ENCODE results near the gene ERCC8.

Gene ERCC8

DNA sequence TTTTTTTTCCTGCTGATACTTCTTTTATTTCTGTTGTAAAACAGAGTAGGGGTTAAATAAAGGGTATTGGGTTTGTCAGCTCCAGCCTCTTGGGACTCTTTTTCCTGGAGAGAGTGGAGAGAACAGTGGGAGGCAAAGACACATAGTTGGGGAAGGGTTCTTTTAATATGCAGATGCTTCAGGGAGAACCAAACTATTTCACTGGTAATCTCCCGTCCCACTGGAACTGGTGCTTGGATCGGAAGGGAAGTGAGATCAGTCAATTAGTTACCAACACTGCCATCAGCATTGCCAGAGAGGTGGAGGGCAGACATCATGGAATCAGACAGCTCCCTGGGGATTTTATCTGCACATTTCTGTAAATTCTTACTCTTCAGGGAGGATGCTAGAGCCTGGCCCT is 53.2 kb downstream of the ERCC8 start:
- in situ Hi-C loops (cut with HindIII; ENCODE audit: low sequenced_read_pairs): no loop called here
- no peak for DNase-seq (ENCODE audit: low read depth)
- no peak overlapping the region for H3K4me3 ChIP-seq (ENCODE audit: low read depth, low read length)
- TF ChIP-seq, protein P1, sequence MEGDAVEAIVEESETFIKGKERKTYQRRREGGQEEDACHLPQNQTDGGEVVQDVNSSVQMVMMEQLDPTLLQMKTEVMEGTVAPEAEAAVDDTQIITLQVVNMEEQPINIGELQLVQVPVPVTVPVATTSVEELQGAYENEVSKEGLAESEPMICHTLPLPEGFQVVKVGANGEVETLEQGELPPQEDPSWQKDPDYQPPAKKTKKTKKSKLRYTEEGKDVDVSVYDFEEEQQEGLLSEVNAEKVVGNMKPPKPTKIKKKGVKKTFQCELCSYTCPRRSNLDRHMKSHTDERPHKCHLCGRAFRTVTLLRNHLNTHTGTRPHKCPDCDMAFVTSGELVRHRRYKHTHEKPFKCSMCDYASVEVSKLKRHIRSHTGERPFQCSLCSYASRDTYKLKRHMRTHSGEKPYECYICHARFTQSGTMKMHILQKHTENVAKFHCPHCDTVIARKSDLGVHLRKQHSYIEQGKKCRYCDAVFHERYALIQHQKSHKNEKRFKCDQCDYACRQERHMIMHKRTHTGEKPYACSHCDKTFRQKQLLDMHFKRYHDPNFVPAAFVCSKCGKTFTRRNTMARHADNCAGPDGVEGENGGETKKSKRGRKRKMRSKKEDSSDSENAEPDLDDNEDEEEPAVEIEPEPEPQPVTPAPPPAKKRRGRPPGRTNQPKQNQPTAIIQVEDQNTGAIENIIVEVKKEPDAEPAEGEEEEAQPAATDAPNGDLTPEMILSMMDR (IDR thresholded peaks at IDR 0.05; ENCODE audit: low read depth, low read length, missing control alignments): no peak

DNA sequence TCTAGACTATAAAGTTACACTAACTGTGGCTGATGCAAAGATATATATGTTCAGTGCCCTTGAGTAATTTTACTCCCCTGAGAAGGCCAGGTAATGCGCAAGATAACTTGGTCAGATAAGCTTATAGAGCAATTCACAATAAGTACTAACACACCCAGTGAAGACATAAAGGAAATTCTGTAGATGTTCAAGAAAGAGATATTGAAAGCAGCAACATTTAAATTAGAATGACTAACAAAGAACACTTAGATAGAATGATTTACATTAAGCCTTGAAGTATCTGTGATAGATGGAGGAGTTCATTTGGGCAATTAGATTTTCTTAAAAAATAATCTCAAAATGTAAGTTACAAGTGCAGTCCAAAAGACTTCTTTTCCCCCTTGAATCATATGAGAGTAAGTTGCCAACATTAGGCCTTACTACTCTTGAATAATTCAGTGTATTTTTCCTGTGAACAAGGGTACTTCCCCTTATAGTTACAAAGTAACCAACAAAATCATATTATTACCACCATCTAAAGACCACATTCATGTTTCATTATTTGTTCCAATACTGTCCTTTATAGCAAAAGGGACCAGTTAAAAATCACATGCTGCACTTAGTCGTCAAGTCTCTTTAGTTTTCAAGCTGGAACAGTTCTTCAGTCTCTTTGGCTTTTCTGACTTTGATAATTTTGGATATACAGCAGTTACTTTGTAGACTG is 56.4 kb downstream of the ERCC8 start:
- in situ Hi-C loops (cut with HindIII; ENCODE audit: low sequenced_read_pairs): no loop called here
- no peak for DNase-seq (ENCODE audit: low read depth)
- H3K4me3 ChIP-seq (ENCODE audit: low read depth, low read length): no peak overlapping the region
- TF ChIP-seq, protein P1 (IDR thresholded peaks at IDR 0.05; ENCODE audit: low read depth, low read length, missing control alignments): no peak

DNA sequence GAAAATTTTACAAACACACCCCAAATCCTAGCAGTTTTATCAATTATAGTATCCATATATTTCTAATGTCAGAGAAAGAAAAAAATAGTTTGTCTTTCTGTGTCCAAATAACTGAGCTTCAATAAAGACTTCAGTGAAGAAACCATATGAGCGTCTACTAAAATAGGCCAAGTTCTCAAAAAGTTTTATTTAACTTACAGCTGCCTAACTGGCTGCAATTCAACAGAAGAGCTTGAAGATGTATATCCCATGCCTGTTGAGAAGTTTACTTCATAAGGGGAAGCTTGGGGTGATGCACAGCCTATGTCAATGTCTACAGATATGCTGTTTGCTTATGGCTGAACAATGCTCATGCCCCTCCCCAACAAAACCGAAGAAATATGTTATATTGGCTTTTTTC is 57.1 kb downstream of the ERCC8 start:
- TF ChIP-seq, protein P1 (IDR thresholded peaks at IDR 0.05; ENCODE audit: low read depth, low read length, missing control alignments): no peak
- no peak overlapping the region for H3K4me3 ChIP-seq (ENCODE audit: low read depth, low read length)
- in situ Hi-C loops (cut with HindIII; ENCODE audit: low sequenced_read_pairs): no loop called here
- DNase-seq (ENCODE audit: low read depth): no peak

DNA sequence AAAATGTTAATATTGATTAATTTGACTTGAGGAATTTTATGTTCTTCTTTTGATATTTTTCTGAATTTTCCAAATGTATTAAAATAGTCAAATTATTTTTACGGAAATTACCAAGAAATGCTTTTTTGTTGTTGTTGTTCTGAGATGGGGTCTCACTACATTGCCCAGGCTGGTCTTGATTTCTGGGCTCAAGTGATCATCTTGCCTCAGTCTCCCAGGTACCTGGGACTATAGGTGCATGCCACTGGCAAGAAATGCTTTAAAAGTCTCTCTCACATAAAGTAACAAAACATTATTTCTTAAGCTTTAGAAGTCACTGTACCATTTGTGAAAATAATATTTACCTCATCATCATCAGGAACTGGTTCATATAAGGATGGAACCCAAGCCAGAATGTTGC is 57.8 kb downstream of the ERCC8 start:
- no peak for DNase-seq (ENCODE audit: low read depth)
- in situ Hi-C loops (cut with HindIII; ENCODE audit: low sequenced_read_pairs): no loop called here
- no peak overlapping the region for H3K4me3 ChIP-seq (ENCODE audit: low read depth, low read length)
- TF ChIP-seq, protein P1 (IDR thresholded peaks at IDR 0.05; ENCODE audit: low read depth, low read length, missing control alignments): no peak

DNA sequence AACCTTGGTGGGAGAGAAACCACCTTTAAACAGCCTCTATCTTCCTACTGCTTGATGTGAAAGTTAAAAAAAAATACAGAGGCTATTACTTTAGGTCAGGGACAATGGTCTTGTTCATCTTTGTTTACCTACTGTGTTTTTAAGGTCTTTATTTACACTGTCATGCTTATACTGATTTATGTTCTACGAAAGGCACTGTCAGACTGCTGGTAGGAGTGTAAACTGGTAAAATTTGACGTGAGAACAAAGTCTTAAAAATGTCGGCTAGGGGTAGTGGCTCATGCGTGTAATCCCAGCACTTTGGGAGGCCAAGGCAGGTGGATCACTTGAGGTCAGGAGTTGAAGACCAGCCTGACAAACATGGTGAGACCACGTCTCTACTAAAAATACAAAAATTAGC is 58.7 kb downstream of the ERCC8 start:
- TF ChIP-seq, protein P1 (IDR thresholded peaks at IDR 0.05; ENCODE audit: low read depth, low read length, missing control alignments): no peak
- in situ Hi-C loops (cut with HindIII; ENCODE audit: low sequenced_read_pairs): no loop called here
- no peak for DNase-seq (ENCODE audit: low read depth)
- no peak overlapping the region for H3K4me3 ChIP-seq (ENCODE audit: low read depth, low read length)

DNA sequence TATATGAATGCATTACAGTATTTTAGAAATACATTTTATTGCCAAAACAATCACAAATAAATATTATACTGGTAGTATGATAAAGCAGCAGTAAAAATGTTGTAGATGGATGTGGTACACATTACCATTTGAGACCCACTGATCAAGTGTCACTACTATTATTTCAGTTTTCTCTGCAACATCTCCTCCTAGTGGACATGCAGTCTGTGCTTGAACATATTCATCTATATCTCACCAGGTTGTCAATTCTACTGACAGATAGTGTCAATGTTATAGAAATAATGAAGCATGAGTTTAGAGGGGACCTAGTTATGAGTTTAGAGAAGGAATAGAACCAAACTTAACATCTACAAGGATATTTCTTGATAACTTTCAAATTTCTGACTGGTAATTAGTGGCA is 61.6 kb downstream of the ERCC8 start:
- in situ Hi-C loops (cut with HindIII; ENCODE audit: low sequenced_read_pairs): no loop called here
- H3K4me3 ChIP-seq (ENCODE audit: low read depth, low read length): no peak overlapping the region
- DNase-seq (ENCODE audit: low read depth): no peak
- TF ChIP-seq, protein P1 (IDR thresholded peaks at IDR 0.05; ENCODE audit: low read depth, low read length, missing control alignments): peak; percentile 28

All from astrocyte of the cerebellum (primary cell).